ENCODE measurements around the gene MTERF1. TPM values are rescaled to one million over a fixed set of nuclear protein-coding genes. Genes with fewer than 3 reads are reported as not detected.

The MTERF1 gene
- total RNA-seq, 2 donors from 2014 or later, result 3.8 to 5.0 TPM

DNA sequence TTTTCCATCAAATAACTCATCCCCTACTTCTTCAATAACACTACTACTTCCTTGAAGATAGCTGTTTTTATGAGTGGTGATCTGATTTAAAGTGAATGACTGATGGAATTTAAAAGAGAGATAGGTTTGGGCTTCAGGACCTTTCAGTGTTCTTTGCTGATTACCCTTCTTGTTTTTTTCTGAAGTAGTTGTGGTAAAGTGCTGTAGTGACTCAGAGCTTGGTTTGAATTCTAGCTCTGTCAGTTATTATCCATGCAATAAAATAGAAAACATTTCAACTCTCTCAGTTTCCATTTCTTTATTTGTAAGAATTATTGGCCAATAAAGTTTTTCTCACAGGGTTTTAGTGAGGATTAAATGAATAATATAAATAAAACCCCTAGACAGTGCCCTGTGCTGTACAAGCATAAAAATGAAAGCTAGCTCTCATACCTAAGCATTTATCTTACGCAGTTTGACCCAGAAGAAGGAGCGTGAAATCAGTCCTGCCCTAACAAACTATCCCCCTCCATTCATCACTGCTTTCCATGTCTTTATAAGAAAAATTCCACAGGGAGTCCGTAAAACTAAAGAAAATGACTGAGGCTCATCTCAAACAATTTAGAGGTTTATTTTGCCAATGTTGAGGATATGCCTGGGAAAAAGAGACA is 35.0 kb upstream of the MTERF1 start:
- no peak for DNase-seq (ENCODE audit: low spot score)
- Histone ChIP-seq H3K9me3 (no peaks in the 10 kb centered on the region), H3K27me3 (no peaks in the 10 kb centered on the region), H3K27ac (no peak overlapping the region), H3K36me3 (no peaks in the 10 kb centered on the region), H3K4me1 (no peaks in the 10 kb centered on the region), H3K4me3 (no peak overlapping the region)
- TF ChIP-seq, protein P1, sequence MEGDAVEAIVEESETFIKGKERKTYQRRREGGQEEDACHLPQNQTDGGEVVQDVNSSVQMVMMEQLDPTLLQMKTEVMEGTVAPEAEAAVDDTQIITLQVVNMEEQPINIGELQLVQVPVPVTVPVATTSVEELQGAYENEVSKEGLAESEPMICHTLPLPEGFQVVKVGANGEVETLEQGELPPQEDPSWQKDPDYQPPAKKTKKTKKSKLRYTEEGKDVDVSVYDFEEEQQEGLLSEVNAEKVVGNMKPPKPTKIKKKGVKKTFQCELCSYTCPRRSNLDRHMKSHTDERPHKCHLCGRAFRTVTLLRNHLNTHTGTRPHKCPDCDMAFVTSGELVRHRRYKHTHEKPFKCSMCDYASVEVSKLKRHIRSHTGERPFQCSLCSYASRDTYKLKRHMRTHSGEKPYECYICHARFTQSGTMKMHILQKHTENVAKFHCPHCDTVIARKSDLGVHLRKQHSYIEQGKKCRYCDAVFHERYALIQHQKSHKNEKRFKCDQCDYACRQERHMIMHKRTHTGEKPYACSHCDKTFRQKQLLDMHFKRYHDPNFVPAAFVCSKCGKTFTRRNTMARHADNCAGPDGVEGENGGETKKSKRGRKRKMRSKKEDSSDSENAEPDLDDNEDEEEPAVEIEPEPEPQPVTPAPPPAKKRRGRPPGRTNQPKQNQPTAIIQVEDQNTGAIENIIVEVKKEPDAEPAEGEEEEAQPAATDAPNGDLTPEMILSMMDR (IDR thresholded peaks at IDR 0.05), result no peak

DNA sequence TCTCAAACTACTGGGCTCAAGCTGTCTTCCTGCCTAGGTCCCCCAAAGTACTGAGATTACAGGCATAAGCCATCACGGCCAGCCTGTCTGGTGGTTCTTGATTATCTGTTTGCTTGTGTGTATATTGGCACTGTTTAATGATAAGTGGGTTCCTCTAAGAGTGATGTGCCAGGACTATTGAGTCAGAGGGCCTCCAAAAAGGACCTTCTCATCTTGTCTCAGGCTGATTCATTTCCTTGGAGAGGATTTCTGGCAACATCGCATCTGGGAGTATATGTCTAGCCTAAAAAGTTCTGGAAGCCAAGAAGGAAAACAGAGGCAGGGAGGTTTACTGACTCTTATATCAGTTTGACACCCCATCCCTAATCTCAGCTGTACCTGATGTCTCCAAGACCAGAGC is 33.1 kb upstream of the MTERF1 start:
- H3K4me3 ChIP-seq, result no peak overlapping the region
- H3K27me3 ChIP-seq, result no peaks in the 10 kb centered on the region
- TF ChIP-seq, protein P1 (IDR thresholded peaks at IDR 0.05), result no peak
- no peak for DNase-seq (ENCODE audit: low spot score)
- H3K27ac ChIP-seq, result no peak overlapping the region
- no peaks in the 10 kb centered on the region for H3K36me3 ChIP-seq
- no peaks in the 10 kb centered on the region for H3K9me3 ChIP-seq
- no peaks in the 10 kb centered on the region for H3K4me1 ChIP-seq

DNA sequence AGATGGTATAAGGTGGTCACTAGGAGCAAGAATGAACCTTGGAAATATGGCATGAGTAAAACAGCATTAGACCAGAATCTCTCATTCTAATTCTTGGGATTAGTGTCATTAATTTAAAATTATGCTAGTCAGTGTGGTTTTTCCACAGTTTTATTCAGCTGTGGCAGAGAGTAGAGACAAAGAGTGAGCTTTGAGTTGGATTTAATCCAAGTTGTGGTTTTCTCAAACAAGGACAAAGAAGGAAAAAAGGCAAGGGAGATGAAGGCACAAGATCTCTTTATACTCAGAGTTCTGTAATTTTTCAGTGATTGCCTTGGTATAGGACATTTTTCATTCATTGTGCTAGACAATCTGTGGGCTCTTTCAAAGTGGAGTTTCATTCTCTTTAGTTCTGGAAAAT is 32.0 kb upstream of the MTERF1 start:
- H3K27me3 ChIP-seq, result no peaks in the 10 kb centered on the region
- H3K27ac ChIP-seq, result no peak overlapping the region
- H3K36me3 ChIP-seq, result no peaks in the 10 kb centered on the region
- TF ChIP-seq, protein P1 (IDR thresholded peaks at IDR 0.05), result no peak
- DNase-seq (ENCODE audit: low spot score), result no peak
- H3K4me3 ChIP-seq, result no peak overlapping the region
- H3K9me3 ChIP-seq, result no peaks in the 10 kb centered on the region
- H3K4me1 ChIP-seq, result no peaks in the 10 kb centered on the region

DNA sequence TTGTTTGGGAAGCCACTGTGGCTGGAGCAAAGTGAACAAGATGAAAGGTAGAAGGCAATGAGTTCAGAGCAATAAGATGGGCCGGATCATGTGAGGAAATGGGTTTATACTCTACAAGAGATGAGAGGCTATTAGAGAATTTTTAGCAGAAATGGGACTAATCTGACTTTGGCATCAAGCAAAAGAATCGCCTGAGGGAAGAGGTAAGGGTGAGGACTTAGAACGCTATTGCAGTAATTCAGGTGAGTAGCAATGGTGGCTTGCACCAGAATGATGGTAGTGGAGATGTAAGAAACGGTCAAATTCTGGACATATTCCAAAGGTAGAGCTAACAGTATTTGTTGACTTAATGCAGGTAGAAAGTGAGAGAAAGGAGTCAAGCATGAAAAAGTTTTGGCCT is 30.6 kb upstream of the MTERF1 start:
- Histone ChIP-seq H3K4me1 (no peaks in the 10 kb centered on the region), H3K4me3 (no peak overlapping the region), H3K9me3 (no peaks in the 10 kb centered on the region), H3K27me3 (no peaks in the 10 kb centered on the region), H3K36me3 (no peaks in the 10 kb centered on the region), H3K27ac (no peak overlapping the region)
- no peak for DNase-seq (ENCODE audit: low spot score)
- TF ChIP-seq, protein P1 (IDR thresholded peaks at IDR 0.05), result no peak

DNA sequence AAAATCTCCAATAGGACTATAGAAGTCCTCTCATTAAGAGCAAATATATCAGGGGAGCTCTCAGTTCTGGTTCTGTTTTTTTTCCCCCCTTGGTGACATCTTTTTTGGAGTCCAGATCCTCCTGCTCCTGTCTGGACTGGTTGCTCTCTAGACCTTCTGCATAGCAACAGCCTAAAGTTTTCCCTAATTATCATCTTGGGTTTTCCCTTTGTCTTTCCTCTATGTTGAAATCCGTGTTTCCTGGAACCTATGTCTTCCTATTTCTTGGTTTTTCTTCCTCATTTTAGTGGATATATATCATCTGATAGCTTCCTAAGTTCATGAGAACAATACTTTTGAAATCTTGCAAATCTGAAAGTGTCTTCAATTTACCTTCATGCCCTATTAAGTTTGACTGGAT is 29.7 kb upstream of the MTERF1 start:
- Histone ChIP-seq H3K27me3 (no peaks in the 10 kb centered on the region), H3K27ac (no peak overlapping the region), H3K9me3 (no peaks in the 10 kb centered on the region), H3K4me1 (no peaks in the 10 kb centered on the region), H3K36me3 (no peaks in the 10 kb centered on the region), H3K4me3 (no peak overlapping the region)
- TF ChIP-seq, protein P1 (IDR thresholded peaks at IDR 0.05), result no peak
- no peak for DNase-seq (ENCODE audit: low spot score)

DNA sequence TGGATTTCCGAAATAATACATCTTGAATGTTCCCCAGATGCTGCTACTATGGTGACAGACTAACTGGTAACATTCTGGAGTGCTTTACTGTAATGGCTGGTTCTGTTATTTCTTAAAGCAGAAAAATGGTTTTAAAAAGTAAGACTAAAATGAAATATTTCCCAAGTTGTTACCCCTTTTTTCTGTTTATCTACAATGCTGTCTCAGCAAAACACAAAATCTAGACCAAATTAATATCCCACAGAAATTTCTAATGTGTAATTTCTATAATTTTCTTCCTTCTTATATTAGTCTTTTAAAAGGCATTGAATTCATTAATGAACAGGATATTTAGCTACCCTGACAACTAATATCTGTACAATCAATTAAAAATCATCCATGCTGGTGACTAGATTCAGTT is 19.1 kb upstream of the MTERF1 start:
- no peaks in the 10 kb centered on the region for H3K36me3 ChIP-seq
- H3K27ac ChIP-seq, result no peak overlapping the region
- H3K27me3 ChIP-seq, result no peaks in the 10 kb centered on the region
- no peaks in the 10 kb centered on the region for H3K9me3 ChIP-seq
- DNase-seq (ENCODE audit: low spot score), result no peak
- TF ChIP-seq, protein P1 (IDR thresholded peaks at IDR 0.05), result no peak
- H3K4me3 ChIP-seq, result no peak overlapping the region
- H3K4me1 ChIP-seq, result no peaks in the 10 kb centered on the region
